Measurements from ENCODE around the gene CHFR.

The CHFR gene

DNA sequence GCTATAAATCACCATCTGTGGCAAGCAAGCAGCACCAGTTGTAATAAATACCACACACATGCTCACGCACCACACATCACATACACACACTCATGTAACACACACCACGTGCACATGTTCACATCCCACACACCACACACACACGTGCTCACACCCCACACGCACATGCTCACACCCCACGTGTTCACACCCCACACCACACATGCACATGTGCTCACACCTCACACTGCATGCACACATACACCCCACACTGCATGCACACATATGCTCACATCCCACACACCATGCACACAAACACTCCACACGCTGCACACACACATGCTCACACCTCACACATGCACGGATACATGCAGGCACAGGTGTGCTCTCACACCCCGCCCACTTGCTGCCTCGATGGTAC lies 102.8 kb downstream of the CHFR start:
- no peak for TF ChIP-seq CTCF (conservative IDR thresholded peaks at IDR 0.05)
- H3K27ac ChIP-seq: no peak overlapping the region

DNA sequence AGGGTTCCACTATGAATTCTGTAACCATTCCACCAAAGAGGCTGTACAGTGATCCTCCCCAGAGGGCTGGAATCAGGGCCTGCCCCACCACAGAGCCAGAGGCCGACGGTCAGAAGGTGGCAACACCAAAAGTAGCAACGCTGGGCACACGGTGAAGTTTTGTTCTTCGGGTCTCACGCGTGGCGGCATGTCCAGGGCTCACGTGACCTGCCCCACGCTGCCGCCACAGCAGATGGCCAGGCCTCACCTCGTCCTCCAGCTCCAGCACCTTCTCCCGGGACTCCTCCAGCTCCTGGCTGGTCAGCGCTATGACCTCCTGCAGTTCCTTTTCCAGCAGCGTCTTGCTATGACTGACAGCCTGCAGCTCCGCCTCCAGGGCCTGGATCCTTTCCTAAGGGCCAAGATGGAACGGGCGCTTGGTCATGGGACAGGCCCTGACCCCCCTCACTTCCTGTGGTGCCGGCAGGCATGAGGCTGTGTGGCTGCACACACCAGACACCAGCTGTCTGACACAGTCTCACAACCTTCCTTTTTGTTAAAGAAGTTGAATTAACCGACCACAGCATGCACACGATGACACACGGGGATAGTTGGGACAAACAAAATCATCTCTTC lies 103.4 kb downstream of the CHFR start:
- H3K27ac ChIP-seq: no peak overlapping the region
- TF ChIP-seq CTCF (conservative IDR thresholded peaks at IDR 0.05): no peak

Measured in VCaP (cell line).